Measurements from ENCODE around the gene MORN2. TPM values are rescaled to one million over a fixed set of nuclear protein-coding genes. Genes with fewer than 3 reads are reported as not detected.

The MORN2 gene
- total RNA-seq, 4 donors from 2014 or later = 6.1 to 17.2 (median 10.3) TPM

DNA sequence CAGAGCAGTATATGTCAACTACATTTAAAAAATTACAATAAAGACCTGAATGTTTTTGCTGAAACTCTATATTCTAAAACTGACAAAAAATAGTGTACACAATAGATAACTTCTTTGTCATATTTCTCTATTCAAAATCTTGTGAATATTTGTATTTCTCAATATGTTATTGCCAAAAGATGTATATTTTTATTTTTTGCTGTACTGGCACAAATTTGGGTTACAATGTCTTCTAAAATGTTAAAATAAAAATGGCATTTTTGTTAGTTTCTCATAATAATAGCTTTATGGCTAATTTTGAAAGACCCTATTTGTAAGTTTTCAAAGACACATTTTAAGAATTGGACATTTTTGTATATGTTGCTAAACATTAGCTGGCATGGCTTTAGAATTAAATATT is 13.3 kb downstream of the MORN2 start:
- no peaks in the 10 kb centered on the region for H3K27me3 ChIP-seq
- H3K4me1 ChIP-seq = no peaks in the 10 kb centered on the region
- no peak for TF ChIP-seq EP300 (IDR thresholded peaks at IDR 0.05)
- no peak overlapping the region for H3K4me3 ChIP-seq
- H3K36me3 ChIP-seq = peaks cover 0 to 21% (median 0%) of the 10 kb centered on the region in 3 donors
- DNase-seq (ENCODE audit: low spot score in 2 of 2) = no peak
- H3K9me3 ChIP-seq = no peaks in the 10 kb centered on the region
- H3K27ac ChIP-seq = no peak overlapping the region

DNA sequence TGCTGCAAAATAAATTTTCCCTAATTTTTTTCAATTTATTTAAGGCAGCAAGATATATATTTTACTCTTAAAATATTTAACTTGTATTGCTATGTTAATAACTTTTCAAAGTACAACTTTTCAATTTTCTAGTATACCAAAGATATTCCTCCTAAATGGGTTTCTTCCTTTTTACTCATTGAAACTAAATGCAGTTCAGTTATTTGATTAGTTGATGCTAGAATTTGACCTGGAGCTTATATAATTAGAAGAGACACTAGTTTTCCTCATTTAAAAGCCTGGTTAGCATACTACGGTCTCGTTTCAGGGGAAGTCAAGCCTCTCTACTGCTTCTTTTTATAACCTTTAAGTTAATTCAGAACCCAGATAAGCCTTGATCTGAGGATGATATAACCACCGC is 13.8 kb downstream of the MORN2 start, which contains the start of gene ARHGEF33:
Gene ARHGEF33 (plus strand): TSS at position 301 of the 400 bp plus-strand sequence. CDS start 29,573 bp downstream, outside the sequence.
- Histone ChIP-seq H3K4me1 (no peaks in the 10 kb centered on the region), H3K27me3 (no peaks in the 10 kb centered on the region), H3K36me3 (peaks cover 0 to 16% (median 0%) of the 10 kb centered on the region in 3 donors), H3K4me3 (no peak within 1 kb of the TSS), H3K9me3 (no peaks in the 10 kb centered on the region), H3K27ac (no peak within 1 kb of the TSS)
- TF ChIP-seq EP300 (IDR thresholded peaks at IDR 0.05) (no peak), POLR2A (IDR thresholded peaks at IDR 0.05) (no peak)
- TF ChIP-seq, protein P1, sequence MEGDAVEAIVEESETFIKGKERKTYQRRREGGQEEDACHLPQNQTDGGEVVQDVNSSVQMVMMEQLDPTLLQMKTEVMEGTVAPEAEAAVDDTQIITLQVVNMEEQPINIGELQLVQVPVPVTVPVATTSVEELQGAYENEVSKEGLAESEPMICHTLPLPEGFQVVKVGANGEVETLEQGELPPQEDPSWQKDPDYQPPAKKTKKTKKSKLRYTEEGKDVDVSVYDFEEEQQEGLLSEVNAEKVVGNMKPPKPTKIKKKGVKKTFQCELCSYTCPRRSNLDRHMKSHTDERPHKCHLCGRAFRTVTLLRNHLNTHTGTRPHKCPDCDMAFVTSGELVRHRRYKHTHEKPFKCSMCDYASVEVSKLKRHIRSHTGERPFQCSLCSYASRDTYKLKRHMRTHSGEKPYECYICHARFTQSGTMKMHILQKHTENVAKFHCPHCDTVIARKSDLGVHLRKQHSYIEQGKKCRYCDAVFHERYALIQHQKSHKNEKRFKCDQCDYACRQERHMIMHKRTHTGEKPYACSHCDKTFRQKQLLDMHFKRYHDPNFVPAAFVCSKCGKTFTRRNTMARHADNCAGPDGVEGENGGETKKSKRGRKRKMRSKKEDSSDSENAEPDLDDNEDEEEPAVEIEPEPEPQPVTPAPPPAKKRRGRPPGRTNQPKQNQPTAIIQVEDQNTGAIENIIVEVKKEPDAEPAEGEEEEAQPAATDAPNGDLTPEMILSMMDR (IDR thresholded peaks at IDR 0.05) = no peak
- DNase-seq (ENCODE audit: low spot score in 2 of 2) = no peak
- 71 to 83% methylated on average over 3 of the region's 3 CpGs for WGBS, 2 donors

DNA sequence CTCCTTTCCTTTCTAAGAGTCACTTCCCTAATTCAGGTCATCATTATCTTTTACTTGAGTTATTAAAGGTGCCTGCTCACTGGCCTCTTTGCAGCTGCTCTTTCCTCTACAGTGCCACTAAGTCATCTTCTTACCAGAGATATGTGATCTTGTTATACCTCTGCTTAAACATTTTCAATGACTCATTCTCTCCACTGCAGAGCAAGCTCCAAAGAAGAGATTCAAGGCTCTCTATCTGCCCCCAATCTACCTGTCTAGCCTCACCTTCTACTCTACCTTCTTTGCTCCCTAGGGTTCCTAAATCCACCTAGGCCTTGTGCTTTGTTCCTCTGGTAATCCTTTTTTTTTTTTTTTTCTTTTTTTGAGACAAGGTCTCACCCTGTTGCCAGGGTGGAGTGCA is 17.0 kb downstream of the MORN2 start:
- no peaks in the 10 kb centered on the region for H3K4me1 ChIP-seq
- no peaks in the 10 kb centered on the region for H3K36me3 ChIP-seq
- no peak for DNase-seq (ENCODE audit: low spot score in 2 of 2)
- no peak for TF ChIP-seq POLR2A (IDR thresholded peaks at IDR 0.05)
- TF ChIP-seq EP300 (IDR thresholded peaks at IDR 0.05) = no peak
- TF ChIP-seq, protein P1 (IDR thresholded peaks at IDR 0.05) = no peak
- H3K27me3 ChIP-seq = no peaks in the 10 kb centered on the region
- H3K27ac ChIP-seq = no peak overlapping the region
- H3K9me3 ChIP-seq = no peaks in the 10 kb centered on the region
- H3K4me3 ChIP-seq = no peak overlapping the region

DNA sequence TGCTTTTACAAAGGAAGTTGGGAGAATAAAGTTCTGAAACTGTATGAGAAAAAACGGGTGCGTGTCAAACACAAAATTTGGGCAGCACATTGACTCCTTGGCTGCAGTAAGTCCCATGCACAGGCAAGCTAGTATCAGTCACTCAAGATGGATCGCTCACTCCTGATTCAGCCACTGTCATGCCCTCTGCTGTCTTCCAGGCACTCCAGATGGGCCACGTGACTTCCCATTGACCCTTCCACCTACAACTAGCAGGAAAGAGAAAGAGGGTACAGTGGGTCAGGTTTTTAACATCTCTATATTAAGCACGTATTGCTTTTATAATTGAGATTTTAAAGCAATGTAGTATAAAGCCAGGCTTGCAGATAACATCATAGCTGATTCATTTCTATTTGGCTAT is 22.5 kb downstream of the MORN2 start:
- no peak for DNase-seq (ENCODE audit: low spot score in 2 of 2)
- TF ChIP-seq, protein P1 (IDR thresholded peaks at IDR 0.05) = no peak
- 78 to 82% methylated on average over 5 of the region's 5 CpGs for WGBS, 2 donors
- H3K4me1 ChIP-seq = no peaks in the 10 kb centered on the region
- no peaks in the 10 kb centered on the region for H3K9me3 ChIP-seq
- H3K27ac ChIP-seq = no peak overlapping the region
- no peaks in the 10 kb centered on the region for H3K36me3 ChIP-seq
- H3K27me3 ChIP-seq = no peaks in the 10 kb centered on the region
- no peak overlapping the region for H3K4me3 ChIP-seq

DNA sequence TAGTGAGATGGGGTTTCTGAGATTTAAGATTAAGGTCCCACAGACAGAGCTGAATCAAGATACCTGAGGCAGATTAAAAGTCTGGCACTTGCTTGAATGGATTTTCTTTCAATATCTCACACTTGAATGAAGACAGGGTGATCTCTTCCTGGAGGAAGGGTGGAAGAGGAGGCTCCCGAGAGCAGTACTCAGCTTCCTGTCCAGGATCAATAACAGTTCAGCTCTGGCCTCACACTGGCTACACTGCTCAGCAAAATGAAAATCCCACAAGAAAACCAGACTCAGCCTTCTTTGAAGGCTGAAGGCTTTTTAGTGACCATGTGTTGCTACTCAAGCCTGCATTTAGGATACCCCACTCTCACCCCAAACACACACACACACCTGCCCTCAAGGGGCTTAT is 24.9 kb downstream of the MORN2 start:
- no peaks in the 10 kb centered on the region for H3K9me3 ChIP-seq
- H3K27ac ChIP-seq = no peak overlapping the region
- no peak for DNase-seq (ENCODE audit: low spot score in 2 of 2)
- TF ChIP-seq, protein P1 (IDR thresholded peaks at IDR 0.05) = no peak
- TF ChIP-seq POLR2A (IDR thresholded peaks at IDR 0.05) (no peak), EP300 (IDR thresholded peaks at IDR 0.05) (no peak)
- H3K27me3 ChIP-seq = no peaks in the 10 kb centered on the region
- 69 to 71% methylated on average over 1 of the region's 1 CpG for WGBS, 2 donors
- H3K4me3 ChIP-seq = no peak overlapping the region
- no peaks in the 10 kb centered on the region for H3K4me1 ChIP-seq
- H3K36me3 ChIP-seq = no peaks in the 10 kb centered on the region

DNA sequence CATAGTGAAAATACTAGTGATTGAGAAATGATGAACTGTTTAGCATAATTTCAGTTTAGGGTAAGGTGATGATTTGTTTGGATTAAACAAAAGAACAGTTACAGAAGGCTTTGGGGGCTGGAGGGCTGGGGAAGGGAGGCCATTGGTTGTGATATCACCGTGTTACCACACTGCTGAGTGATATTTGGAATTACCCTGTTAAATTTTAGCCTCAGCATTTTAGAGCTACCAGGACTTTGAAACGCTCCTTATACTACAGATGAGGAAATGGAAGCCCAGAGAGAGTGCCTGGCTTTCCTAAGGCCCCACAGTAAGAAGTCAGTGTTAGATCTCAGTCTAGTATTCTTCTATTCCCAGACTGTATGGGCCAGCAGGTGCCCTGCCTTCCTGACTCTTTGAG is 29.5 kb downstream of the MORN2 start:
- TF ChIP-seq, protein P1 (IDR thresholded peaks at IDR 0.05) = no peak
- TF ChIP-seq POLR2A (IDR thresholded peaks at IDR 0.05) = no peak
- TF ChIP-seq EP300 (IDR thresholded peaks at IDR 0.05) = no peak
- Histone ChIP-seq H3K9me3 (no peaks in the 10 kb centered on the region), H3K4me1 (no peaks in the 10 kb centered on the region), H3K36me3 (no peaks in the 10 kb centered on the region), H3K27me3 (no peaks in the 10 kb centered on the region), H3K4me3 (no peak overlapping the region), H3K27ac (no peak overlapping the region)
- DNase-seq (ENCODE audit: low spot score in 2 of 2) = no peak
- 87 to 96% methylated on average over 2 of the region's 2 CpGs for WGBS, 2 donors
